ELF-1 (cell line): Measurements from ENCODE around the gene MT1A.
"Not testable (repeated sequence)": the region's sequence is repeated elsewhere in the genome, so short reads cannot be mapped to it uniquely, and the experiment has no call there.

Experiments
- DNase-seq: peaks from one replicate; pipeline ENCODE4 v3.0.0-alpha.2; 2016; ENCODE audit warnings: low read depth, low spot score

MT1A gene

DNA sequence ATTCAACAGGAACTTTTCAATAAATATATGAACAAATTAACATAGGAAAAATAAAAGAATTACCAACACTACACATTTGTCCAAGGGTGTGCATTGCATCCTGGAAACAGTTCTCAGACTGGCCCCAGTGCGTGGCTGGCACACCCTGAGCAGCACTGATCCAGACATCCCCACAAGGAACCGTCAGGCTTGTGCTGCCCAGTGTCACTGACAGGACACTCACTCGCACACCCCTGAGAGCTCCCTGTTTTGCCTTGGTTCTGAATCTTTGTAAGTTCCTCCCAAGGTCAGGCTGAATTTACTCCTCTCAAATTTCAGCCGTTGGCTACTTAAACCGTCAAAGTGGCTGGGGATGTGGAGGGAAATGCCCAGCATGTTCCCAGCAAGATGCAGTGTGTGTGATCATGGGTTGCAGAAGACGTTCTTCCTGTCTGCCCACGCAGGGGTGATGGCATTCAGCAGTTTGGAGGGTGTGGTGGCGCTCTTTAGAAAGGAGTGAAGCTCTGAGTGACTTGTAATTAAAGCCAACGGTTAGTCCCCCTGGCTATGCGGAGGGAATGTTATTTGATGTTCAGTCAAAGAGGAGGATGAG lies 28.4 kb upstream of the MT1A start:
- DNase-seq: peak; percentile 70

DNA sequence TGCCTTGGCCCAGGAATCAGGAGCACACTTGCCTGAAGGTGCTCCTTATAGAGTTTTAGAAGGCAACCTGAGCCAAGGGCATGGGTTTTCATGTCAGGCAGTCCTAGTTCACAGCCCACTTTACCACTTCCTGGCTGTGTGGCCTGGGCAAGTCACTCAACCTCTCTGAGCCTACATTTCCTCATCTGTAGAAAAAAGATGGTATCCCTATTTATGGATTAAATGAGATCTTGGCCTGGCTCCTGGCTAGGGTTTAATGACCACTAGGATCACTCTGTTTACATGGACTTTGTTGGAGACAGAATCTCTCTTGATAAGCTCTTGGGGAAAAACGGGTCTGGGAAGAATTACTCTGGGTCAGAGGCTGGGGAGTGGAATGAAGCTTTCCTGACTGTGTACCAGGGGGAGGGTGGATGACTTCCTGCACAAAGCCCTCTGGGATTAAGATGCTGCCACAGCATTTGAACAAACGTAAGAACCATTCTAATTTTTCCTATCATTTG lies 27.8 kb upstream of the MT1A start:
- no peak for DNase-seq

DNA sequence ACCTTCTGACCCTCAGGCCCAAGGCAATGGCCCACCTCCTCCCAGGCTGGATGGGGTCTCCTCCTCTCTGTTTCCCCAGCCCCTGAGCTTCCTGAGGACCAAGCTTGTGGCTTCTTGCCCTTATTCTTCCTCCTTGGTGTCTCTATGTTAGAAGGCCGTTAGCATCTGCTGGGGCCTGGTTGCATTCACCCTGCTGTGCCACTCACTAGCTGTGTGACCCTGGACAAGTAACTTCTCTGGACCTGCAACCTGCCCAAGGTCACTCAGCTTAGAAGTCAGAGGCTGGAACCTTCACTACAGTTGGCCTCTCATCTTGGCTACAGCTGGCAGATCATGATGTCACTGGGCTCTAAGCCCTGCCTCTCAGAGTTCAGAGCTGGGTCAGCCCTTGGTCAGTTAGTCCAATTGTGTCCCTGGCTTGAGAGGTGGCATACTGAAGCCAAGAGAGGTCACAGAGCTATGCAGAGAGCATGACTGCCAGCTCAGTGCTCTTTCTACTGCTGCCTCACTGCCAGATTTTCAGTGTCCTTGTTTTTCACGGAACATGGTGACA lies 27.1 kb upstream of the MT1A start:
- DNase-seq: no peak

DNA sequence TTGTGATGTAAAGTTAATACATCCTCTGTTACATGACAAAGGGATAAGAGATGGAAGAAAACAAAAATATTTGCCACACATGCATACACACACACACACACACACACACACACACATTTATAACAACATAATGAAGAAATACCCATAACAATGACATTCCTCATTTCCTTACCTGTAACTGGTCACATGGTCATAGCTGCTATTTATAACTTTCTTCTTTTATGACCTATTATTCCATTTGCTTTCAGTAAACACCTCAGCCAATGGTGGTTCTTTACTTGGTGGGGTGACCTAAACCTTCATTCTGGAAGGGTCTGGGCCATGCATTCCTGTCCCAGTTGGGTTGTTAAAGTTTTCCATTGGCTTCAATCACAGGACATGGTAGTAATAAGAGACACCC lies 24.8 kb upstream of the MT1A start:
- DNase-seq: no peak

DNA sequence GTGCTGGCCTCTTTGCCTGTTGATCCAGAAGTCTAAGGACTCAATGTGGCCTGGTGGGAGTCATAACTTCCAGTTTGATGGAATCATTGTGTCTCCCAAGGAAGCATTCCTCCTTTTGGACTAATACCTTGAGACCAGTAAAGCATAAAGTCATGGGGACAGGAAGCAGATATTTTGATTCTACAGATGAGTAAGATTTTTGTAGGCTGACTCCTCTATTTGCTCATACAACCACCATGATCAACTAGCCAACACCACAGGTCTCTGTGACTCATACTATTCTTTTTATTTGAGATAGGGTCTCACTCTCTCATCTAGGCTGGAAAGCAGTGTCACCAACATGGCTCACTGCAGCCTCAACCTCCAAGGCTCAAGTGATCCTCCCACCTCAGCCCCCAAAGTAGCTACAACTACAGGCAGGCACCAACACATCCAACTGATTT lies 23.9 kb upstream of the MT1A start:
- DNase-seq: no peak

DNA sequence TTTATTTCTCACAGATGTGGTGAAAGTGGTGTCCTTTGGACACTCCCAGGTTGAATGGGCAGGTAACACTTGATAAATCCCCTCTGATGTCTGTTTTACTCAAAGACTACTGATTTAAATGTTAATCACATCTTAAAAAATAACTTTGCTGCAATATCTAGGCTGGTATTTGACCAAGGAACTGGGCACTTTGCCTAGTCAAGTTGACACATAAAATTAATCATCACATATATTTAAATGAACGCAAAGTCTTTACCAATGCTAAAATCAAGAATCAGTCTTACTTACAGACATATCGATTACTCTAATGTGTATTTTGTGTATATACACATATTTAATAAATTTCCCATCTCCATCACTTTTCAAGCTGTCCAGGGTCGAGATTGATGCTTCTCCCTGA lies 23.1 kb upstream of the MT1A start:
- no peak for DNase-seq

DNA sequence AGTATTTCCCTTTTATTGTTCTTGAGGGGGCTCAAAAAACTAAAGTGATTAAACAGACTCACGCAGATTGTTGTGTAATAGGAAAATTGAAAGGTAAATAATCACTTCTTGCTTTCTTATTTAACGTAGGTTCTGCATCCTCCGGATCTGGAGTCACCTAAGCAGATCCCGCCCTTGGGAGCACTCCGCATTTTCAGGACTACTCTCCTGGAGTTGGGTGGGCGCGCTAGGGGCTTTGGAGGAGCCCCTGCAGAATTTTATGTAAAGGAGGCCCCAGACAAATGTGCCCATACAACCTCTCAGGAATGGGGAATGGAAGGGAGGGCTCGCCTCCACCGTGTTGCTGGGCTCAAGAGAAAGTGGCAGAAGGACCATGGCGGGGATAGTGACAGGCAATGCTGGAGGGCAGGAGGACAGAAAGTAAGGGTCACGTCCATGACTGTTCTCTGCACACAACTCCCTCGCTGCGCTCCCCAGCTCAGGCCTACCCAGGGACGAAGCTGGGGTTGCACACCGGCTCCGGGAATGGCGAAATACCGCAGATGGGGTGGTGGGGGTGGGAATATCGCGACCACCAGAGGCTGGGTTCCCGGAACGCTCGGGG lies 21.8 kb upstream of the MT1A start:
- no peak for DNase-seq

DNA sequence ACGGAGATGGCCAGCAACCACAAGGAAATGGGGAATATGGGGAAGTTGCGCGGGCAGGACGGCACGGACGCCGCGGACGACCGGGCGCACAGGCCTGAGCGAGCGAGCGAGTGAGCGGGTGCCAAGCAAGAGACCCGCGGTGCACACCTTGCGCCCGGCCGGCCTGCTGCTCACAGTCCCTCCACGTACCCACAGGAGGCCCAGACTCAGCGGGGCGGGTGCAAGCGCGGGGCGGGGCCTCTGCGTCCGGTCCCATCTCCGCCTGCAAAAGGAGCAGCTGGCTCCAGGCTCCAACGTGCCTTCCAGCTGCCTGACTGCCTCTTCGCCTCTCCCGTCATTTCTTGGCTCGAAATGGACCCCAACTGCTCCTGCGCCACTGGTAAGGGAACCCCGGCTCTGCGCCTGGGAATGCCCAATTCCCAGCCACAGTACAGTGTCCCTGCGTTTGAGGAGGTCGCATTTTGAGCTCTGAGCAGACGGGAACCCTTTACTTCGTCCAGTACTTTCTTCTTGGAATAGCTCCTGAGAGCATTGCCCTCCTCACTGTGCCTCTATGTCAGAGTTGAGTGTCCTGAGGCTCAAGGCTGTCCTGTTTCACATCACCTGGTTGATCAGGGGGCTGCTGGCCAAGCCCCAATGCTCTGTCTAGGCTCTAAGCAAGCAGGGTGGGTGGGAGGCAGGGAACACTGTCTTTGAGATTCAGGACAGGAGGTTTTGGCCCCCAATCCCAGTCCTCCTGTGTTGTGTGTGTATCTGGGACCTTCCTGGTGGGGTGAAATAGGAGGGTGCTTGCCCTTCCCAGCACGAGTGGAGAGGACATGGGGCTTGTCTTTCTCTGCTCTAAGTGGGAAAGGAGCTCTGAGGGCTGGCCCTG lies 21.0 kb upstream of the MT1A start:
- no peak for DNase-seq

DNA sequence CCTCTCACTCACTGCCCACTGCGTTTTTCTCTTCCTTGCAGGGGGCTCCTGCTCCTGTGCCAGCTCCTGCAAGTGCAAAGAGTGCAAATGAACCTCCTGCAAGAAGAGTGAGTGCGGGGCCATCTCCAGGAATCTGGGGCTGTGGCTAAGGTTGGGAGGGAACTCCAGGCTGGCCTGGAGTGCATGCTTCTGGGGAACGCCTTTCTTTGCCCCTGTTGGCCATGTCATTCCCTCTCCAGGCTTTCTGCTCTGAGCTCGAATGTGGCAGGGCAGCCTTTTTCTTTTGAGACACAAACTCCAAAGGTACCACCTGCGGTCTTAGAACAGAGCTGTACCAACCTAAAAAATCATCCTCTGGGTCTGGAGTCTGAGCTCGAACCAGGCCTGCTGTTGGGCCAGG lies 20.3 kb upstream of the MT1A start:
- no peak for DNase-seq

DNA sequence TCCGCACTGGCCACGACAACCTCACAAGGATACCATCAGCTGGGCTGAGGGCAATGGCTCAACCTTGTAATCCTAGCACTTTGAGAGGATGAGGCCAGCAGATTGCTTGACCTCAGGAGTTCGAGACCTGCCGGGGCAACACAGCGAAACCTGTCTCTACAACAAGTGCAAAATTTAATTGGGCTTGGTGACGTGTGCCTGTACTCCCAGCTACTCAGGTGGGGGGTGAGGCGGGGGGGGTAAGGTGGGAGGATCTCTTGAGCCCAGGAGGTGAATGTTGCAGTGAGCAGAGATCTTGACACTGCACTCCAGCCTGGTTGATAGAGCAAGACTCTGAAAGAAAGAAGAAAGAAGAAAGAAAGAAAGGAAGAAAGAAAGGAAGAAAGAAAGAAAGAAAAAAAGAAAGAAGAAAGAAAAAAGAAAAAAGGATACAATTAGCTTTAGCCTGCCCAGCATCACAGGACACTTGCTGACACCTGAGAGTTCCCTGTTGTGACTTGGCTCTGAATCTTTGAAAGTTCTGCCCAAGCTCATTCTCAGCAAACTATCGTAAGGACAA lies 18.0 kb upstream of the MT1A start:
- DNase-seq: no peak

DNA sequence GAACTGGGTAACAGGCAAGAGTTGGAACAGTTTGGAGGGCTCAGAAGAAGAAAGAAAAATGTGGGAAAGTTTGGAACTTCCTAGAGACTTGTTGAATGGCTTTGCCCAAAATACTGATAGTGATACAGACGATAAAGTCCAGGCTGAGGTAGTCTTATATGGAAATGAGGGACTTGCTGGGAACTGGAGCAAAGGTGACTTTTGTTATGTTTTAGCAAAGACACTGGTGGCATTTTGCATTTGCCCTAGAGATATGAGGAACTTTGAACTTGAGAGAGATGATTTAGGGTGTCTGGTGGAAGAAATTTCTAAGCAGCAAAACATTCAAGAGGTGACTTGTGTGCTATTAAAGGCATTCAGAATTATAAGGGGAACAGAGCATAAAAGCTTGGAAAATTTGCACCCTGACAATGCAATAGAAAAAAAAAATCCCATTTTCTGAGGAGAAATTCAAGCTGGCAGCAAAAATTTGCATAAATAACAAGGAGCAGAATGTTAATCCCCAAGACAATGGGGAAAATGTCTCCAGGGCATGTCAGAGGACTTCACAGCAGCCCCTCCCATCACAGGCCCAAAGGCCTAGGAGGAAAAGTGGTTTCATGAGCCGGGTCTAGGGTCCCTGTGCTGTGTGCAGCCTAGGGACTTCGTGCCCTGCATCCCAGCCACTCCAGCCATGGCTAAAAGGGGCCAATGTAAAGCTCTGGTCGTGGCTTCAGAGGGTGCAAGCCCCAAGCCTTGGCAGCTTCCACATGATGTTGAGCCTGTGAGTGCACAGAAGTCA lies 16.6 kb upstream of the MT1A start:
- not testable (repeated sequence) for DNase-seq

DNA sequence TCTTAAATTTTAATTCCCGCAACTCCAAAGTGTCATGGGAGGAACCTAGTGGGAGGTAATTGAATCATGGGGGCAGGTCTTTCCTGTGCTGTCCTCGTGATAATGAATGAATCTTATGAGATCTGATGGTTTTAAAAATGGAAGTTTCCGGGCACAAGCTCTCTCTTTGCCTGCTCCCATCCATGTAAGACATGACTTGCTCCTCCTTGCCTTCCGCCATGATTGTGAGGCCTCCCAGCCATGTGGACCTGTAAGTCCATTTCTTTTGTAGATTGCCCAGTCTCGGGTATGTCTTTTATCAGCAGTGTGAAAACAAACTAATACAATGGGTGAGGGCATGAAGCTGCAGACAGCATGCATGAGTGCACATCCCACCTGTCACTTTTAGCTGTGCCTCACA lies 15.3 kb upstream of the MT1A start:
- not testable (repeated sequence) for DNase-seq

DNA sequence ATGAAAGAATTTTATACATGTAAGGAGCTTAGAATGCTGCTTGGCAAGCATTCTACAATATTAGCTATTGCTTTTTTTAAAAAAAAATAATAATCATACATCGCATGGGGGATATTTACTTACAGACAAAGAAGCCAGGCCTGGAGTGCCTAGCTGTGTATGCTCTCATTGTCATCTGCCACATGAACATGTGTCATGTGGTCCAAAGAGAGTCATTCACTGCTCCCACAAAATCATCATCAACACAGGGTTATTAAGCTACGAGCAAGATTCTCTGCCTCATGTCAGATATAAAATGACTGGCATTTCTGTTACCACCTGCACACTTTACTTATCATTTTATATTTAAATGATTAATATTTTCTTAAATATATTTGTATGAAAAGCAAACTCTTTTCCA lies 14.8 kb upstream of the MT1A start:
- no peak for DNase-seq

DNA sequence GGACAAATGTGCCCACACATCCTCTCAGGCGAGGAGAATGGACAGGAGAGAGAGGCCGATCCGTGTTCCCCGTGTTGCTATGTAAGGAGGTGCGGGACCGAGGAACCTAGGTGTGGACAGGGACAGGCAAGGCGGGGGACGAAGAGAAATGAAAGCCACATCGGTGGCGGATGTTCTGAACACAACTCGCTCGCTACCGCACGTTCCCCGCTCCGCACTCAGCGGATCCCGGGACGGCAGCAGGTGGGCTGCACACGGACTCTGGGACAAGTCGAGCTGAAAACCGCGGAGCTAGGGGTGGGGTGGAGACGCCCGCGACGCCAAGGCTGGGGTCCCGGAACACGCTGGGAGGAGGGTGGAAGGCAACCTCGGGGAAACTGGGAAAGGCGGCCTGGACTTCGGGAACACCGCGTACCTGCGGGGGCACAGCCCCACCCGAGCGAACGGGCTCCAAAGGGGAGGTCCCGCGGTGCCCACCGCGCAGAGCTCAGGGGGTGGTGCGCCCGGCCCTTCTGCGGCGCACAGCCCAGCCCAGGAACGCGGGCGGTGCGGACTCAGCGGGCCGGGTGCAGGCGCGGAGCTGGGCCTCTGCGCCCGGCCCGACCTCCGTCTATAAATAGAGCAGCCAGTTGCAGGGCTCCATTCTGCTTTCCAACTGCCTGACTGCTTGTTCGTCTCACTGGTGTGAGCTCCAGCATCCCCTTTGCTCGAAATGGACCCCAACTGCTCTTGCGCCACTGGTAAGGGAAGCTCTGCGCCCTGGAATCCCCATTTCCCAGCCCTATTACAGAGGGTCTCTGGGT lies 13.1 kb upstream of the MT1A start, which contains the start of gene MT1E:
TSS of gene MT1E (plus strand) at position 642 of the 803 bp plus-strand sequence. CDS start at position 713, 71 bp downstream.
- DNase-seq: peak; percentile 78

DNA sequence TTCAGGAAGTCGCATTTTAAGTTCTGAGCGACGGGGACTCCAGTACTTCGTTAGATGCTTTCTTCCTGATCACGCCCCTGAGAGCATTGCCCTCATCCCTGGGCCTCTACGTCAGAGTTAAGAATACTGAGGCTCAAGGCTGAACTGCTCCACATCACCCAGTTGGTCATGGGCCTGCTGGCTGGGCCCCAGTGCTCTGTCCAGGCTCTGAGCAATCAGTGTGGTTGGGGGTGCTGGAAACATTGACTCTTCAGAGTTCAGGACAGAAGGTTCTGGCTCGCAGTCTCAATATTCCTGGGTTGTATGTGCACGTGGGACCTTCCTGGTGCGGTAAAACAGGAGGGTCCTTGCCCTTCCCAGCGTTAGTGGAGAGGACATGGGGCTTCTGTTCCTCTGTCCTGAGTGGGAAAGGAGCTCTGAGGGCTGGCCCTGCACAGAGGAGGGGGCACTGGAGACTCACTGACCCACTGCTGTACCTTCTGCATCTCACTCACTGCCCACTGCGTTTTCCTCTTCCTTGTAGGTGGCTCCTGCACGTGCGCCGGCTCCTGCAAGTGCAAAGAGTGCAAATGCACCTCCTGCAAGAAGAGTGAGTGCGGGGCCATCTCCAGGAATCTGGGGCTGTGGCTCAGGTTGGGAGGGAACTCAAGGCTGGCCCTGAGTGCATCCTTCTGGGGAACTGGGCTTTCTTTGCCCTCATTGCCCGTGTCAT lies 12.4 kb upstream of the MT1A start:
- no peak for DNase-seq

DNA sequence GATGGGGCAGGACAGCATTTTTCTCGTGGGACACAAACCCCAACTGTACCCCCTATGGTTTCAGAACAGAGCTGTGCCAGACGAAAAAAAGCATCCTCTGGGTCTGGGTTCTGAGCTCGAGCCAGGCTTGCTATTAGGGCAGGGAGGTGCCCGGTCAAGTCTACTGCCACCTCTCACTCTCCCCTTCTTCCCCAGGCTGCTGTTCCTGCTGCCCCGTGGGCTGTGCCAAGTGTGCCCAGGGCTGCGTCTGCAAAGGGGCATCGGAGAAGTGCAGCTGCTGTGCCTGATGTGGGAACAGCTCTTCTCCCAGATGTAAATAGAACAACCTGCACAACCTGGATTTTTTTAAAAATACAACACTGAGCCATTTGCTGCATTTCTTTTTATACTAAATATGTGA lies 11.8 kb upstream of the MT1A start:
- DNase-seq: no peak

DNA sequence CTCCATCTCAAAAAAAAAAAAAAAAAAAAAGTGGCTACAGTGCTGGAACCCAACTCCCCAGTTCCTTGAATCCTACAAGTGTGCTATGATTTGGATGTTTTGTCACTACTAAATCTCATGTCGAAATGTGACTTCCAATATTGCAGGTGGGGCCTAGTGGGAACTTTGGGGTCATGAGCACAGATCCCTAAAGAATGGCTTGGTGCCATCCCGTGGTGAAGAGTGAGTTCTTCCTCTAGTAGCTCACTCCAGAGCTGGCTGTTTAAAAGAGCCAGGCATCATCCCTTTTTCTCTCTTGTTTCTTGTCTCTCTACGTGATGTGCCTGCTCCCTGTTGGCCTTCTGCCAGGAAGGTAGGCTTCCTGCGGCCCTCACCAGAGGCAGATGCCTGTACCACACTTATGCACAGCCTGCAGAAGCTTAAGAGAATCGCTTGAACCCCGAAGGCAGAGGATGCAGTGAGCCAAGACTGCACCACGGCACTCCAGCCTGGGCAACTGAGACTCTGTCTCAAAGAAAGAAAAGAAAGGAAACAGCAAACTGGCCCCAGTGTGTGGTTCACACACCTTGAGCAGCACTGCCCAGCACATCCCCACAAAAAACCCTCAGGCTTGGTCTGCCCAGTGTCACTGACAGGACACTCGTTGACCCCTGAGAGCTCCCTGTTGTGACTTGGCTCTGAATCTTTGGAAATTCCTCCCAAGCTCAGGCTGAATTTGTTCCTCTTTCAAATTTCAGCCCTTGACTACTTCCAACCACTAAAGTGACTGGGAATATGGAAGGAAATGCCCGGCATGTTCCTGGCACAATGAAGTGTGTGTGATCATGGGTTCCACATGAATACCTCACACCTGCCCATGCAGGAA lies 9.7 kb upstream of the MT1A start:
- no peak for DNase-seq

DNA sequence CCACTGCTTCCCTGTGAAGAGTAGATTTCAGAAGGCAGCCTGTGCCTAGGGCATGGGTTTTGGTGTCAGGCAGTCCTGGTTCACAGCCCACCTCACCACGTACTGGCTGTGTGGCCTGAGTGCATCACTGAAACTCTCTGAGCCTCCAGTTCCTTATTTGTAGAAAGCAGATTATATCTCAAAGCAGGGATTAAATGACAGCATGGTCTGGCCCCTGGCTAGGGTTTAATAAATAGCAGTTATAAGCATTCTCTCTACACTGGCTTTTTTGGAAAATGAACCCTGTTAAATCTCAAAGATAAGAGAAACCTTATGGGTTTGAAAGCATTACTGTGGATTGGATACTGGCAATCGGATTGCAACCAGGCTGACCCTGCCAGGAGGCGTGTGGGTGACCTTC lies 8.9 kb upstream of the MT1A start:
- no peak for DNase-seq

DNA sequence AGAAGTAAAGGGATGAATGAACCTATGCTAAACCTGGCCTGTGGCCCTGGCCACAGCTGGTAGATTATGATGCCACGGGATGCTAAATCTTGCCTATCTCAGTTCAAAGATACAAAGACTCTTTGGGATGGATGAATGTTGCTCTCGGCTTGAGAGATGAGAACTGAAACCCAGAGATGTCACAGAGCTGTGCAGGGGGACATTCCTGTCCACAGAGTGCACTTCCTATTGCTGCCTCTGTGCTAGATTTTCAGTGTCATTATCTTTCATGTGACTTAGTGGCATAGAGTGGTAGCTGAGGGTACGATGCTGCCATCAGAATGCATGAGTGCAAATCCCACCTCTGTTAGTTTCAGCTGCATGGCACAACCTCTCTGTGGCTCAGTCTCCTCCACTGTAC lies 8.3 kb upstream of the MT1A start:
- DNase-seq: no peak
